C1 segment of cervical spinal cord (tissue), 14 donors: Measurements from ENCODE around the gene DHH.
"Not testable (repeated sequence)": the region's sequence is repeated elsewhere in the genome, so short reads cannot be mapped to it uniquely, and the experiment has no call there.

Source experiments
- DNase-seq, 14 donors: peaks; one replicate each; lab custom pipeline; 2025; lab: John Stamatoyannopoulos, UW

The DHH gene

DNA sequence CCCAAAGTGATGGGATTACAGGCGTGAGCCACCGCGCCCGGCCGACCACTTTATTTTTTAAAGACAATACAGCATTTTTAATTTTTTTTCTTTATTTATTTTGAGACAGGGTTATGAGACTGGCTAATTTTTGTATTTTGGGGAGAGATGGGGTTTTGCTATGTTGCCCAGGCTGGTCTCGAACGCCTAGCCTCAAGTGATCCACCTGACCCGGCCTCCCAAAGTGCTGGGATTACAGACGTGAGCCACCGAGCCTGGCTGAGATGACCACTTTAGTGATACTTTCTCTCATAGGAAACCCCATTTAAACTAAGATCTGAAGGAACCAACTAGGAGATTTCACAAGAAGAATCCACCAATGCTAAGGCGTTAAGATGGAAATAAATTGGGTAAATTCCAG lies 23.6 kb downstream of the DHH start:
- no peak for DNase-seq

DNA sequence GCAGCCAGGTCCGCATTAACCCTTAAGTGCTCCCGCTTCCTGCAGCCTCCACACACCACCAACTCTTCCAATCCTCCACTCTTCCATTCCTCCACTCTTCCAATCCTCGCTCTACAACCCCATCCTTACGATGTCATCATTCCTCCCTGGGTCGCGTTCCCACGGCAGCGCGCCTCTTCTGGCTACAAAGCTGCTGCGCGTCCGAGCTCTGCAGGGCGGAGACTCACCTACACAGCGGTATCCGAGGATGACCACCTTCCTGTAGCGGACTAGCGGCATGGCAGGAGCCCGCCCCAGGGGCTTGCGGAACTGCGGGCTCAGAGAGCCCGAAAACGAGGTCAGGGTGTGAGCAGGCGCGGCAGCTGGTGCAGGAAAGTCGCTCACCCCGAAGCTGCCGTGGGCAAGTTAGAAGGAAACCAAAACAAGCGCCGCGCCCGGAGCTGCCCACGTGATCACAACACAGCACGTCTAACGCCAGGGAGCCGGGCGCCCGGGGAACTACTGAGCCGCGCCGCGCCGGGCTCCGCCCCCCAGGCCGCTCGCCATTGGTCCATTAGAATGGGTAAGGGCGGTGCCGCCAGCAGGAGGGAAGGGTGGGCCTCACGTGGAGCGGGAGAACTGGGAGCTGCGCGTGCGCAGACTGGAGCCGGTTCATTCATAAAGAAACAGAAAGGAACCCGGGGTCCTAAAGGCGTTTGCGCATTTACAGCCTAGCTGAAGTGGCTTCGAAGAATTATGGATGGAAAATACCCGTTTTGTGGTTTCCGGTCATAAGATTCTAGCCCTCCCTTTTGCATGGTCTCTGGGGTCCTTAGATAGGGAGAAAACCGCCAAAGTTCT lies 24.9 kb downstream of the DHH start, which contains the start of gene RHEBL1:
Gene RHEBL1 (minus strand): TSS at position 473 of the 840 bp plus-strand sequence. CDS start 194 bp downstream, at position 279.
- DNase-seq = peak; percentile 51 to 98 (median 93)

DNA sequence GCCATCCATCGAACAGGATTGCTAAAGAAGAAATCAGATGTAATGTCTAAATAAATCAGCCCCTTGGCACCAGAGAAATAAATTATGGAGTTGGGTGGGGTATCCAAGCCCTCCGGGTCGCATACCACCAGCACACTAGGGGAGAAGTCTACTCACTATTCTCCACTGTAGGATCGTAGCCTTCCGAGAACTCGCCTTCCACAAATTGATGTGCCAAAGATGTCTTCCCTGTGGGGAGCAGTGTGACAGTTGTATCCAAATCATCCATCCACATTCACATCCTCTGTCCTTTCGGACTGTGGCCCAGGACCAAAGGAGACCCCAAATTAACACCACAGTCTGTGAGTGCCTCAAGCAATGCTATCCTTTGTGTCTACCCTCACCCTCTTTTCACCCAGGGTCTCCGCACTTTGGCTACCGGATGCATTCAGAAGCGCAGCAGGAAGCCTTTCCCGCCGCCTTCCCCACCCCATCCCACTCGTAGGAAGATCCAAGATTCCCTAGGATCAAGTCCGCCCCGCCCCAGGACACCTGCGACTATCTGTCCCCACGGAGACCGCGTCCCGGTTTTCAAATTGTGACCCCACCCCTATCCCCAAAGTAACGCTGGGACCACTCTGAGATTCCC lies 25.6 kb downstream of the DHH start:
- no peak for DNase-seq

DNA sequence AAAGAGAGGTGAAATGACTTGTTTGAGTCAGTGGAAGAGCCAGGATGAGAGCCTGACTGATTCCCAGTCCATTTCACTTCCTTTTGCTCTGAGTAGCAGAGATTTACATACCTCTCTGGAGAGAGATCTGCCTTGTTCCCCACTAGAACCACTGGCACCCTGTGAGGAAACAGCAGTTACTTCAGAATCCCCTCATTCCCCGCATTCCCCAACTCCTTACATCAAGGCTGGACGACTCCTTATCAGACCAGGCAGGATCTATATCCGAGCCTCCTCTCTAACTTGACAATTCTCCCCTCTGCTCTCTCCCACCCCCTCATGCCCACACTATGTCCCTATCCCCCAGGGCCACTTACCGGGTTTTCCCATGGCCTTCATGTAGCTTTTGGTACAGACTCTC lies 28.5 kb downstream of the DHH start:
- no peak for DNase-seq

DNA sequence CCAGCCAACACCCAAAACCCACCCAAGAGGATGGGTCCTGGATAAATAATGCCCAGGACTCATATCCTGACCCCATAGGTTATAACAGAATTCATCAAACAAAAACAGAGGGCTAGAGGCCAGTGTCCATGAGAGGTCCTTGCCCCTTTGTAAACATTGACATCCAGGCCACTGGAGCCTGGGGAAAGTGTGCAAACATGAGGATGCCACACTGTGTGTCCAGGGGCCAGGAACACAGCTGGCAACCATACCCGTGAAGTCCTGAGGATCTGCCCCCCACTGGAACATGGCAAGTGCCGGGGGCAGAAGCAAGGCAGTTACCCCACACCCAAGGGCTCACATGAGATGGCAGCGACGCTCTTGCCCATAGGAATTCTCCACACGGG lies 29.8 kb downstream of the DHH start:
- no peak for DNase-seq

DNA sequence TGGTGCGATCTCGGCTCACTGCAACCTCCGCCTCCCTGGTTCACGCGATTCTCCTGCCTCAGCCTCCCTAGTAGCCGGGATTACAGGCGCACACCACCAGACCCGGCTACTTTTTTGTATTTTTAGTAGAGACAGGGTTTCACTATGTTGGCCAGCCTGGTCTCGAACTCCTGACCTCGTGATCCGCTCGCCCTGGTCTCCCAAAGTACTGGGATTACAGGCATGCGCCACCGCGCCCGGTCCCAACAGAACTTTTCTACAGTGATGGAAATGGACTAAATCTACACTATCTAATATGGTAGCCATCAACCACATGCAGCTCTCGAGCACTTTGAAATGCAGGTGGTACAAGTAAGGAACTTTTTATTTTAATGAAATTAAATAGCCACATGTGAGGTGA lies 32.7 kb downstream of the DHH start:
- not testable (repeated sequence) for DNase-seq

DNA sequence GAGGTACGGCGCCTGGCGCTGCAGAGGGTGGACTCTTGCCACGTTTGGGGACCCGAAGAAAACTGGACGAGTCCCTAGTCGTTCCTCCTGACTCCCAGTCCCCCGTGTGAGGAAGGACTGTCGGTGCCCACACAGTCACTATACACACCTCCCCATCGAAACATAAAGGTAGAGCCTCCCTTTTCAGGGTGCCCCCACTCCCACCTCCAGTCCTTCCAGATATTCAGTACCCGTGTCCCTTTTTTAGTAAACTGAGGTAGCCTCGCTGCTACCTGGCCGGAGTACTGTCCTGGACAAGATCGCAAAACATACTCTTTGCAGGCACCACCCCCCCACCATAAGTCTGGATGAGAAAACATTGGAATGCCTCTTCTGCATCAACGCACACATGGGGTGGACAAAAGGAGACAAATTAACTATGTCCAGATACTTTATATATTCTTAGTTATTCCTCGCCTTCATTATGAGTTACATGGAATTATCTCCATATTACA lies 33.4 kb downstream of the DHH start:
- DNase-seq = no peak

DNA sequence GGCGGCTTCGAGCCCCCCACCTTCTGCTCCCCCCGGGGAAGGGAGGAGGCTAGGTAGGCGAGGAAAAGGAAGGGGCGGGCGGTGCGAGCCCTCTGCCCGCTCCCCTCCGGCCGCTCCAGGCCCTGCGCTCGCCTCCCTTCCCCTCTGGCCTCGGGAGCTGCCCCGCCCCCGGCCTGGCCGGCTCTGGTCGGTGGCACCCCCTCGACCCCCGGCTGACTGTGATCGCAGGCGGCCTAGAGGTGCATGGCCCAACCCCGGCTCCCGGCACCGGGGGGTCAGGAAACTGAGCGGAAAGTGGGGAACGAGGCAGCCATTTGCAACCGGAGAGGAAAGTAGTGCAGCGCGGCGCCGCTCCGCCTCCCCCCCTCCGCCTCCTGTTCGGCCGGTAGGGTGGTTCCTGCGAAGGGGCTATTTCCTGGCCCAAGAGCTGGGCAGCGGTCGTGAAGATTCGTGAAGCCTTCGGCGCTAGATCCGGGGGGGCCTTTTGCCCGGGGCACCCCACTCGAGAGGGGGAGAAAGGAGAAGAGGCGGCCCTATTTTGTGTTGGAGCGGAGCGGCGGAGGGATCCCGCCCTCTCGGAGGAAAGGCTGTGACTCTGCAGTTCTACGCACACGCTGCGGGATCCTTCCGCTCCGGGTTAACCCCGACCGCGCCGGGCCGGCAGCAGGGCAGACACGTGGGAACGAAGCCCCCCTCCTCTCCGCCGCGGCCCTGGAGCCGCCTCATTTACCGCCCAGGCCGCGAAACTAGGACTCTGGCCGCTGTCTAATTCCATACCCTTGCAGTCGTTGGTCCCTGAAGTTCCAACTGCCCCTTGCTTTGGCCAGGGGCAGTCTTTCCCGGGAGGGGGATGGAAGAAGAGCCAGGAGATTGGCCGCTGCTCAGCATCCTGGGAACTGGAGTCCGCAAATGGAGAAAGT lies 34.1 kb downstream of the DHH start, which contains the start of gene KMT2D:
Gene KMT2D (minus strand): TSS at position 558 of the 920 bp plus-strand sequence. CDS start 5,470 bp downstream, outside the sequence.
- peak; percentile 76 to 95 (median 90) for DNase-seq

DNA sequence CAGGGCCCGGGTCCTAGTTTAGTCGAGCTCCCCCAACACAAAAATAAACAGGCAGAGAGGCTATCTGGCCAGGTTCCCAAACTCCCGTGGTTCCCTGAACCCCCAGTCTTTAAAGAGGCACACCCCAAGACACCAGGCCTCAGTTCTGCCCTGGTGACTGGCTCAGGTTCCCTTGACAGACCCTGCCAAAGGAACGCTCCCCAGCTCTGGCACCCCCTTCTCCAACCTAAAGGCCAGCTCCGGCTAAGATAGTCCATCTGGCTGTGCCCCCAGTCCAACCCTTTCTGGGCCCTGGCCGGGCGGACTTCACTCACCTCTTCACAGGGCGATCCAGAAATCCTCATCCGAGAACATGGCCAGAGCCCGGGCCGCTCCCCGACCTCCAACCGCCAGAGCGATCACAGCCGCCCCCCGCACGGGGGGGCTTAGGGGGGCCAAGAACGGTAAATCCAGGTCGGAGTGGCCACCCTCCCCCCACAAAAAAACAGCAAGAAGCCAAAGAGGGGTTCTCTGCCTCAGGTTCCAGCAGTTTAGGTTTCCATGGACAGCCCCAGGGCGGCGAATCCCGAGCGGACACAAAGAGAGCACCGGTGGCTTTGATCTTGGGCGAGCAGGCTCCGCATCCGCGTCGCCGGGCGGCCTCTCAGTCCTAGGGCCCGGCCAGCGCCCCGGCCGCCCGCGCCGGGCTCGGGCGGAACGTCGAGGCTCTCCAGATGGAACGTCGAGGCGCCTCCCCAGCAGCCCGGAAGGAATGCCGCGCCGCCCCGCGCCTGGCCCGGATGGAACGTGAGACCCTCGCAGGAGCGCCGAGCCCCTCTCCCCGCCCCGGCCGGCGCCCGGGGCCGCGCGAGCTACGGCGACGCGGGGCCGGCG lies 35.1 kb downstream of the DHH start:
- DNase-seq = peak in 2 of 14 donors; percentile 24 to 50

DNA sequence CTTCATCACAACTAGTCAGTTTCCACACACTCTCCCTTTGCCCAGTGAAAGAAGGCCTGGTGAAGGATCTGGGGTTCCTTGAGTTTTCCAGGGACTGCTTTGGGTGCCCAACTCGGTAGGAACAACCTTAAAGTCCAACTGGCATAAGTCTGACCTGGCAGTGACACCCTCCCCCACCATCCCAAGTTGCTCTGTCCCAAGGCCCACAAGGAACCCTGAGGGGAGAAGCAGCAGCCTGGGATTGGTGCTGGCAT lies 35.6 kb downstream of the DHH start:
- no peak for DNase-seq

DNA sequence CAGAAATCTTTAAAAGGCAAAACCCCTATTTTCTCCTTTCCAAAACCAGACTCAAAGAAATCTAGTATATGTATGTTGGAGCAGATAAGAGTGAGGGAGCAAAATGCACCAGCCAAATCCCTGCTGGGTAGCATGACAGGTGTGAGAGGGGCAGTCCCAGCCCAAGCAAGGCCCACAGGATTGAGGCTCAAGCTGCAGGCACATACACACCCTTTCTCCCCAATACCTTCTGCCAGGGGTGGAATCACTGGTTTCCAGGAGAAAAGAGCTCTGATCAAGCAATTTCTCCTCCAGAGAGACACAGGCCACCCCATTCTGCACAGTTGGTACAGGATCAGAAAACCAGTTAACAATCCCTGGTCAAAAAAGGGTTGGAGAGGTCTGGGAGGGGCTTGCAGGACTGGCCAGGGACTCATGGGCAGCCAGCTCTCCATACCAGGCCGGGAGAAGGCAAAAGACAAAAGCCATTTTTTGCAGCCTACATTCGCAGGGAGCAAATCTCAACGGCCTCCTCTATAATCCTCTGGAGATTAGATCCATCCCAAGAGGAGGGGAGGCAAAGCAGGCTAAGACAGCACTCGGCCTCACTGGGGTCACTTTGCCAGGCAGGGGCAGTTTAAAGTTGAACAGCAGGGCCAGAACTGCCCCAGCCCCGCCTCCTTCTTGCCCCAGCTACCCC lies 36.1 kb downstream of the DHH start:
- no peak for DNase-seq

DNA sequence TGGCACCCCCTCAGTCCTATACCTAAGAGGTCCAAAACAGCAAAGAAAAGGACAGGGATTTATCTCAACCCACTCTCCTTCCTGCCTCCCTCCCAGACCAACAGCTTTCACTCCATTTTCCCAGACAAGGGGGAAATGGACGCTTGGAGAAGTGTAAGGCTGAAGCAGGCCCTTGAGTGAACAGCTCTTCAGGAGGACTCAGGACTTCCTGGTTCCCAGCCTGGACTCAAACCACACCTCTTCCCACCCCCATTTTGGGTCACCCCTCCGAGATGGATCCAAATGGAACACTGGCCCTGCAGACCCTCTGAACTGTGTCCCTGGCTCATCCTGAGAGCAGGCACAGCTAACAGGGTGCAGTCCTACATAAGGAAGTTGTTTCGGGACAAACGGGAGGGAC lies 36.7 kb downstream of the DHH start:
- peak in 1 of 14 donors; percentile 4 for DNase-seq

DNA sequence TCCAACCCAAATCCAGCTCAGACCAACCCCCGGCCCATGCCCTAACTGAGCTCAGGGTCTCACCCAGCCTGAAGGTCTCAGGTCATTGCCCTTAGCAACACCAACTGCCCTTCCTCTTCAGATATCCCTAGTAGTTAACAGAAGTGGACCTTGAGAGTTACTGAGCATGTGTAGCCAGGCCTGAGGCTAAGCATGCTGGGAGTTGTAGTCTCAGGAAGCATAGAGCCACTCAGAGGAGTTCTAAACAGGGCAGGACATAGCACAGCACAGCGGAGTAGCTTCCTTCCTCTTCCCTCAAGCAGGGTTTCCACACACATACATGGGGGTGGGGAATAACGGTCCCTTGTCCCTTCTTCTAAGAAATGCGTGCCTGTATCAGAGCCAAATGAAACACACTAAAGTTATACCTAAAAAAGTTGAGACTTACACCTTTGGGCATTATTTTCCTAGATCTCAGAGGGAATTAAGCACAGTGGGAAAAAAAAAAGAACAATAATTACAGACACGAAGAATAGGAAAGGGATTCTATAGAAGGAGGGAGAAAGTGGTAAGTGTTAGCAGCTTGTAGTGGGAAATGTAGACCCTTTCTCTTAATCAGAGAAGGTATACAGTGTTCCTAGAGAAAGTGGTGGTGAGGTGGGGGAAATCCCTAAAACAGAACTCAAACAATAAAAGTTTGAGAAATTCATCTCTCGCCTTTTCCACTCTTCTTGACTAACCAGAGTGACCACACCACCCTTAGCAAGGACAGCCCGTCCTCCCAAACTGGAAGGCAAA lies 38.4 kb downstream of the DHH start:
- DNase-seq = peak in 9 of 14 donors; percentile 9 to 57 (median 43)

DNA sequence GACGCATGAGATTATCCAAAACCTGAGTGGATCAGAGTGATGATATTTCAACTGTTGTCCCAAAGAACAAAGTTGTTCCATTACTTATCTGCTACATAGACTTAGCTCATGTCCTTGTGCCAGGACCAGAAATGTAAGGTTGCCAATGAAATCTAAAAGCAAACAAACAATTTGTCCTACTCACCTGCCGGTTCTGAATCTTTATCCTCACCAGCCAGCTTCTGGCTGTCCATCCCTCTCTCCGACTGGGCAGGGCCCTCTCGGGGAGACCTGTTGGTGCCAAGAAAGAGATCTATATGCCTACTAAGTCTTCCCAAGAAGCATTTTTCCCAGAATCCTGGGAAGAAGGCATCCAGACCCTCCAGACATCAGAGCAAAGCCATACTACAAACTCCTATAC lies 39.5 kb downstream of the DHH start:
- no peak for DNase-seq

DNA sequence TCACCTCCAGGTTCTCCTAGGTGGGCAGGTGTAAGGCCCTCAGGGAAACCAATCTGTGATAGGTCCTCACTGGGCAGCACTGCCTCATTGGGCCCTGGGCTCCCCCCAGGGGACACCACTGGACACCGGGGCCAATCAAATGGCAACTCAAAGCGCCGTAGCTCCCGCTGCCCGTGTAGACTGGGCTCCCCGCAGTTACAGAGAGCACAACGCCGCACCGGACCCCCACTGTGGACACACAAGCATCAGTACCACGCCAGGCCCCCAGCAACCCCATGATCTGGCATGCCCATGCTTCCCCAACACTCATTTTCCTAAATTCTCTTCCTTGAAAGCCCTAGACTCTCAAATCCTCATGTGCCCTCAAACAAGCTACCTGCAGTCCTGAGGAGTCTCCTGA lies 40.1 kb downstream of the DHH start:
- DNase-seq = no peak

DNA sequence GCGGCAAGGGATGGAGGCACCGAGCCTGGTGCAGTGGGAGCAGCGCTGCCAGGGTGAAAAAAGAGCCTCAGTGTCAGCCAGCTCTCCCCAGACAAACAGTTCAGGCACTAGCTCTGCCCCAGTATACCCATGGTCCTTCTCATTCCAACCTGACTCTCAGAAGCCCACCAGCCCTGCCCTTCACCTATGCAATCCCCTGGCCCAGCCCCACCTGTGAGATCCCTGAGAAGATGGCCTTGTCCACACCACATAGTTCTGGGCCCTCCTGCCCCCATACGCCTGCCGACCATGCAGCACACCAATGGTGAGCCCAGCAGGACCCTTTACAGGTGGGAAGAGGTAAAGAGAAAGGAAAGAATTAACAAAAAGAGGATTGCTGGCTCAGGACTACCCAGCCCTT lies 40.5 kb downstream of the DHH start:
- DNase-seq = no peak

DNA sequence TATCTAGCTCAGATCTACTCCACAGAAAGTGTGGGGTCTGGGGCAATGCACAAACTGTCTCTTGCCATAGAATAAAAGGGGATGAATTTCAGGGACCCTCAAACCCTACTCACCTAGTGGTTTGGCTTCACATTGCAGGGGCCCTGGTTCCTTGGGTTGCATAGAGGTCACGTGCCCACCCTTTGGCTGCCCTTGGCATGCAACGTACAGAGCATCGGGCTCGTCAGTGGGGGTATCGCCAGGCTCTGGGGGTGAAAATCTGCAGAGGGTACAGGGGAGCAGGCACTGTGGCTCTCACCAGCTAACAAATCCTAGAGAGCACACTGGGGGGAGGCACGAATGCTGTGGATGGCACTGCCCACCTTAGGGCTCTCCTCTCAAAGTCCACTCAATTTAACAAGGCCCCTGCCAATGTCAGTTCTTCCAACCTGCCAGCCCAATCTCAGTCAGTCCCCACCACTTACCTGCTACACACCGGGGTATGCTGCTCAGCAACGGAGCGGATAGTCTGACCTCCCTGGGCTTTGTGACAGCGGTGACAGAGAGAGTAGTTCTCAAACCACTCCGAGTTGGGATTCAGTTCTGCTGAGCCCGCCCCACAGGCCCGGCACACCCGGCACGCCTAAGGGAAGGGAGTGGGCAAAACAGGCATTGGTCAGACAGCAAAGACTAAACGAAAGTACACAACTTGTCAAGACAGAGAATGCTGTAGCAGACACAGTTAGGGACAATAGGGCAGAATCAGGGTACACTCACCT lies 42.0 kb downstream of the DHH start:
- DNase-seq = no peak

DNA sequence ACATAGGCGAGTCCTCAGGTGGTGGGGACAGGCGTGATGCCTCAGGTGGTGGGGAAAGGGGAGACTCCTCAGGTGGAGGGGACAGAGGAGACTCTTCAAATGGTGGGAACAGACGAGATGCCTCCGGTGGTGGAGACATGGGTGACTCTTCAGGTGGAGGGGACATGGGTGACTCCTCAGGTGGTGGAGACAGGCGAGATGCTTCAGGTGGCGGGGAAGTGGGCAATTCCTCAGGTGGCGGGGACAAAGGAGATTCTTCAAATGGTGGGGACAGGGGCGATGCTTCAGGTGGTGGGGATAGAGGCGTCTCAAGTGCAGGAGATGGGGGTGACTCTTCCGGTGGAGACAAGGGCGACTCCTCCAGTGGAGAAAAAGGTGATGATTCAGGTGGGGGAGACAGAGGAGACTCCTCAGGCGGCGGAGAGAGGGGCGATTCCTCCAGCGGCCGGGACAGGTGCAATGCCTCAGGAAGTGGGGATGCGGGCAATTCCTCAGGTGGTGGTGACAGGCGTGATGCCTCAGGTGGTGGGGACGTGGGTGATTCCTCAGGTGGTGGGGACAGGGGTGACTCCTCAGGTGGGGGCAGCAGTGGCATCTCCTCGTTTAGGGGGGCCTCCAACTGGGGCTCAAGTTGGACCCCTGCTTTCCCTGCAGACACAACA lies 42.7 kb downstream of the DHH start:
- DNase-seq = no peak
